KMS-11 (cell line): Measurements from ENCODE around the gene ATP10D.

Source experiments
- H2AFZ ChIP-seq: fragments of 200-600 bp; sonication (generic); 2 replicates; pipeline ENCODE4 v1.6.1; 2016; ENCODE audit warnings: antibody characterized with exemption, mixed run types, low read depth
- H3K27ac ChIP-seq: fragments of 200-600 bp; sonication (generic); 2 replicates; pipeline ENCODE4 v1.6.1; 2016; ENCODE audit warnings: mild to moderate bottlenecking, mixed run types
- H3K27me3 ChIP-seq: fragments of 200-600 bp; sonication (generic); 2 replicates; pipeline ENCODE4 v1.6.1; 2017; ENCODE audit warnings: mild to moderate bottlenecking, low read depth, mixed run types, moderate library complexity; ENCODE audit not compliant: insufficient read depth
- H3K36me3 ChIP-seq: fragments of 200-600 bp; sonication (generic); 2 replicates; pipeline ENCODE4 v1.6.1; 2017; ENCODE audit warnings: mild to moderate bottlenecking, mixed run types; ENCODE audit not compliant: insufficient read depth
- H3K4me1 ChIP-seq: fragments of 200-600 bp; sonication (generic); 2 replicates; pipeline ENCODE4 v1.6.1; 2016; ENCODE audit warnings: mild to moderate bottlenecking, low read depth, mixed run types; ENCODE audit not compliant: poor library complexity, severe bottlenecking
- H3K4me2 ChIP-seq: fragments of 200-600 bp; sonication (generic); 2 replicates; pipeline ENCODE4 v1.7.0; 2016; ENCODE audit warnings: mild to moderate bottlenecking, mixed run types
- H3K4me3 ChIP-seq: fragments of 200-600 bp; sonication (generic); IDR thresholded peaks from 2 replicates; pipeline ENCODE4 v1.6.1; 2017; ENCODE audit warnings: low read depth, low read length, mixed read lengths; ENCODE audit not compliant: insufficient read depth
- H3K79me2 ChIP-seq: fragments of 200-600 bp; sonication (generic); 2 replicates; pipeline ENCODE4 v1.6.1; 2016; ENCODE audit warnings: low read depth, mixed run types; ENCODE audit not compliant: insufficient read depth
- H3K9ac ChIP-seq: fragments of 200-600 bp; sonication (generic); 2 replicates; pipeline ENCODE4 v1.6.1; 2016; ENCODE audit warnings: mild to moderate bottlenecking, mixed run types
- H4K20me1 ChIP-seq: fragments of 200-600 bp; sonication (generic); 2 replicates; pipeline ENCODE4 v1.6.1; 2016; ENCODE audit warnings: mild to moderate bottlenecking, mixed run types; ENCODE audit not compliant: insufficient read depth
- TF ChIP-seq, protein P1 (sequence below): fragments of 200-600 bp; sonication (generic); conservative IDR thresholded peaks from 2 replicates; pipeline ENCODE4 v1.6.1; 2017; ENCODE audit warnings: low read depth, mild to moderate bottlenecking, antibody characterized with exemption, low read length, moderate library complexity, mixed read lengths

Gene ATP10D

GRCh38 chr4:47505666-47506065, 20.6 kb downstream of the ATP10D start:
- H3K27ac ChIP-seq: no peak overlapping the region
- no peak overlapping the region for H3K4me3 ChIP-seq
- TF ChIP-seq, protein P1, sequence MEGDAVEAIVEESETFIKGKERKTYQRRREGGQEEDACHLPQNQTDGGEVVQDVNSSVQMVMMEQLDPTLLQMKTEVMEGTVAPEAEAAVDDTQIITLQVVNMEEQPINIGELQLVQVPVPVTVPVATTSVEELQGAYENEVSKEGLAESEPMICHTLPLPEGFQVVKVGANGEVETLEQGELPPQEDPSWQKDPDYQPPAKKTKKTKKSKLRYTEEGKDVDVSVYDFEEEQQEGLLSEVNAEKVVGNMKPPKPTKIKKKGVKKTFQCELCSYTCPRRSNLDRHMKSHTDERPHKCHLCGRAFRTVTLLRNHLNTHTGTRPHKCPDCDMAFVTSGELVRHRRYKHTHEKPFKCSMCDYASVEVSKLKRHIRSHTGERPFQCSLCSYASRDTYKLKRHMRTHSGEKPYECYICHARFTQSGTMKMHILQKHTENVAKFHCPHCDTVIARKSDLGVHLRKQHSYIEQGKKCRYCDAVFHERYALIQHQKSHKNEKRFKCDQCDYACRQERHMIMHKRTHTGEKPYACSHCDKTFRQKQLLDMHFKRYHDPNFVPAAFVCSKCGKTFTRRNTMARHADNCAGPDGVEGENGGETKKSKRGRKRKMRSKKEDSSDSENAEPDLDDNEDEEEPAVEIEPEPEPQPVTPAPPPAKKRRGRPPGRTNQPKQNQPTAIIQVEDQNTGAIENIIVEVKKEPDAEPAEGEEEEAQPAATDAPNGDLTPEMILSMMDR: no peak
- H3K36me3 ChIP-seq: no peaks in the 10 kb centered on the region
- H3K4me2 ChIP-seq: no peak overlapping the region
- no peak overlapping the region for H3K9ac ChIP-seq
- H3K27me3 ChIP-seq: no peaks in the 10 kb centered on the region
- no peaks in the 10 kb centered on the region for H4K20me1 ChIP-seq
- no peak overlapping the region for H2AFZ ChIP-seq
- no peaks in the 10 kb centered on the region for H3K4me1 ChIP-seq
- no peaks in the 10 kb centered on the region for H3K79me2 ChIP-seq

- Histone ChIP-seq H3K4me1 (no peaks in the 10 kb centered on the region), H3K79me2 (no peaks in the 10 kb centered on the region), H2AFZ (no peak overlapping the region), H3K9ac (no peak overlapping the region), H3K36me3 (no peaks in the 10 kb centered on the region), H3K4me3 (no peak overlapping the region), H3K27me3 (no peaks in the 10 kb centered on the region), H3K27ac (no peak overlapping the region), H4K20me1 (no peaks in the 10 kb centered on the region), H3K4me2 (no peak overlapping the region)
- TF ChIP-seq, protein P1: no peak
These were observed 25.6 kb downstream of the ATP10D start for GRCh38 chr4:47510506-47511143.

DNA sequence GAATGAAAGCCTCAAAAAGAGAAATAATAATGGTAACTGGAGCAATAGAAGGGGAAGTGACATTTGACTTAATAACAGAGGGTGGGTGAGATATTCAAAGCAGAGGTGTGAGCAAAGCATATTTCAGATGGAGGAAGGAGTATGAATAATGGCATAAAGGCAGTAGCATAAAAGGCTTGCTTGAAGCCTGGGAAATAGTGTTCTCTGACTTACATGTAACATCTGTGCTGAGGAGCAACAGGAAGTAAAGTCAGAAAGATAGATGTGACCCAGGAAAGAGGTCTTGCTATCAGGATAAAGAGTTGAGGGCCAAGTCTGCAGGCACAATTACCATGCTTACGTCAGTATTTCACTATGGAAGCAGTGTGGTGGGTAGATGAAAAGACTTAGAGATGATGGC, 28.4 kb downstream of the ATP10D start:
- Histone ChIP-seq H3K4me1 (no peaks in the 10 kb centered on the region), H3K36me3 (no peaks in the 10 kb centered on the region), H3K4me3 (no peak overlapping the region), H3K9ac (no peak overlapping the region), H3K27ac (no peak overlapping the region), H2AFZ (no peak overlapping the region), H4K20me1 (no peaks in the 10 kb centered on the region), H3K79me2 (no peaks in the 10 kb centered on the region), H3K4me2 (no peak overlapping the region), H3K27me3 (no peaks in the 10 kb centered on the region)
- TF ChIP-seq, protein P1: no peak

DNA sequence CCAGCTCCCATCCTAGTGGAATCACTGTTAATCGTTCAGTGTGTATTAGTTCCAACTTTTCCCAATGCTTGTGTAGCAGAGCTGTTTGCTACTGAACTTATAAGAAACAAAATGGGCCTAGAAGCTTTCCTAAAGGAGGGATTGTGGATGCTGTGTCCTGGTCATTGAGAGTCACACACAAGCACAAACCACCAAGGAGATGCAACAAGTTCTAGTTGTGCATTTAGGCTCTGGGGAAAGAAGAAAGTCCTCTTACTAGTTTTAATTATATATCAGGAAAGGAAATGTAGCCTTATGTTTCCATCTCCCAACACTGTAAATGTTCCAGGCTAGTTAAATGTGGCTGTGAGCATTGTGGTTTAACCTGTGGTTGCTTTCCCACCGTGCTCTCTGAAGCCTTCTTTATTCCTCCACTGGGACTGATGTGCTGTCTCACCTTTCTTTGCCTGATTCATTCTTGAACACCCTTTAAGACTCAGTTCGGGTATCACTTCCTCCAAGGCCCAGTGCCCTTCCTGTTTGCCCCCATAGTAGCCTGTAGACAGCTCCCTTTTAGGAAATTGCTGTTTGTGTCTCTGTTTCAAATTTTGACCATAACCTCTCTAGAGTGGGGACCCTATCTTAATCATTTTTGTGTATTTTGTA, 34.3 kb downstream of the ATP10D start:
- H3K27me3 ChIP-seq: no peaks in the 10 kb centered on the region
- H3K4me2 ChIP-seq: no peak overlapping the region
- no peak overlapping the region for H3K9ac ChIP-seq
- no peak overlapping the region for H3K4me3 ChIP-seq
- no peaks in the 10 kb centered on the region for H3K36me3 ChIP-seq
- no peaks in the 10 kb centered on the region for H3K79me2 ChIP-seq
- H2AFZ ChIP-seq: no peak overlapping the region
- H4K20me1 ChIP-seq: no peaks in the 10 kb centered on the region
- H3K27ac ChIP-seq: no peak overlapping the region
- H3K4me1 ChIP-seq: no peaks in the 10 kb centered on the region
- TF ChIP-seq, protein P1: no peak
